HG03460 (cell line): ENCODE results near the gene SOX8.
"Not testable (repeated sequence)": the region's sequence is repeated elsewhere in the genome, so short reads cannot be mapped to it uniquely, and the experiment has no call there.

Source experiments
- ATAC-seq: cut with Tn5 transposase; IDR thresholded peaks from one replicate; pipeline ENCODE4 v1.9.1; 2021; ENCODE audit not compliant: unreplicated experiment

Gene SOX8

GRCh38 chr16:953818-954217 is 27.8 kb upstream of the SOX8 start:
- ATAC-seq: not testable (repeated sequence)

- not testable (repeated sequence) for ATAC-seq
Measured at GRCh38 chr16:955766-956165, 25.8 kb upstream of the SOX8 start.

GRCh38 chr16:959232-960040 is 22.1 kb upstream of the SOX8 start:
- ATAC-seq: no peak

- ATAC-seq: no peak
Measured at GRCh38 chr16:962366-962765, 19.2 kb upstream of the SOX8 start.

- no peak for ATAC-seq
Measured at GRCh38 chr16:962901-963814, 18.4 kb upstream of the SOX8 start.

GRCh38 chr16:963913-964312 is 17.7 kb upstream of the SOX8 start:
- ATAC-seq: no peak

GRCh38 chr16:964356-965035 is 17.1 kb upstream of the SOX8 start:
- ATAC-seq: no peak

- no peak for ATAC-seq
Measured at GRCh38 chr16:965036-965395, 16.6 kb upstream of the SOX8 start.

GRCh38 chr16:965487-965886 is 16.1 kb upstream of the SOX8 start:
- ATAC-seq: no peak

- ATAC-seq: no peak
Measured at GRCh38 chr16:966035-966434, 15.5 kb upstream of the SOX8 start.

- ATAC-seq: no peak
Measured at GRCh38 chr16:966505-966904, 15.1 kb upstream of the SOX8 start.

- ATAC-seq: no peak
Measured at GRCh38 chr16:967077-967541, 14.5 kb upstream of the SOX8 start.

- no peak for ATAC-seq
Measured at GRCh38 chr16:967546-968295, 13.8 kb upstream of the SOX8 start.

- ATAC-seq: no peak
Measured at GRCh38 chr16:968620-969019, 12.9 kb upstream of the SOX8 start.

- peak; percentile 7 for ATAC-seq
Measured at GRCh38 chr16:969508-970385, 11.8 kb upstream of the SOX8 start.

- no peak for ATAC-seq
Measured at GRCh38 chr16:970386-970765, 11.2 kb upstream of the SOX8 start.

GRCh38 chr16:970766-971581 is 10.6 kb upstream of the SOX8 start, which contains the start of gene LMF1:
TSS of gene LMF1 (minus strand) at chr16:970984. CDS start at chr16:970980, 4 bp downstream.
- peak; percentile 65 for ATAC-seq

- no peak for ATAC-seq
Measured at GRCh38 chr16:971582-971905, 10.0 kb upstream of the SOX8 start.

GRCh38 chr16:971981-972315 is 9.6 kb upstream of the SOX8 start:
- ATAC-seq: no peak
